Hepatocyte (in vitro differentiated cells): ENCODE results near the gene PTPRN2. TPM values are rescaled to one million over a fixed set of nuclear protein-coding genes. Genes with fewer than 3 reads are reported as not detected.

Source experiments
- DNase-seq: peaks from one replicate; pipeline ENCODE4 v3.0.0-alpha.2; 2016; ENCODE audit warnings: low spot score
- H2AFZ ChIP-seq: fragments of 200-600 bp; sonication (generic); 2 replicates; pipeline ENCODE4 v1.6.0; 2016; ENCODE audit warnings: antibody characterized with exemption, mild to moderate bottlenecking
- H3K27ac ChIP-seq: fragments of 200-600 bp; sonication (generic); 2 replicates; pipeline ENCODE4 v1.5.1; 2016; ENCODE audit warnings: mild to moderate bottlenecking
- H3K27me3 ChIP-seq: fragments of 200-600 bp; sonication (generic); 2 replicates; pipeline ENCODE4 v1.6.1; 2016
- H3K36me3 ChIP-seq: fragments of 200-600 bp; sonication (generic); replicated peaks from 2 replicates; pipeline ENCODE4 v1.5.1; 2016; ENCODE audit warnings: low read depth; ENCODE audit not compliant: insufficient read depth
- H3K4me1 ChIP-seq: fragments of 200-600 bp; sonication (generic); 2 replicates; pipeline ENCODE4 v1.5.1; 2016; ENCODE audit warnings: mild to moderate bottlenecking, moderate library complexity; ENCODE audit not compliant: insufficient read depth
- H3K4me2 ChIP-seq: fragments of 200-600 bp; sonication (generic); 2 replicates; pipeline ENCODE4 v1.6.0; 2016
- H3K4me3 ChIP-seq: fragments of 200-600 bp; sonication (generic); 2 replicates; pipeline ENCODE4 v1.5.1; 2016; ENCODE audit warnings: mild to moderate bottlenecking
- H3K79me2 ChIP-seq: fragments of 200-600 bp; sonication (generic); 2 replicates; pipeline ENCODE4 v1.6.0; 2017; ENCODE audit warnings: mild to moderate bottlenecking
- H3K9me2 ChIP-seq: fragments of 200-600 bp; sonication (generic); replicated peaks from 2 replicates; pipeline ENCODE4 v1.6.0; 2017; ENCODE audit warnings: mild to moderate bottlenecking; ENCODE audit not compliant: insufficient read depth
- H3K9me3 ChIP-seq: fragments of 200-600 bp; sonication (generic); 2 replicates; pipeline ENCODE4 v1.5.1; 2016; ENCODE audit warnings: low read depth, mild to moderate bottlenecking
- H4K20me1 ChIP-seq: fragments of 200-600 bp; sonication (generic); 2 replicates; pipeline ENCODE4 v1.6.0; 2016; ENCODE audit warnings: mild to moderate bottlenecking; ENCODE audit not compliant: insufficient read depth, poor library complexity, severe bottlenecking
- CTCF ChIP-seq: fragments of 200-600 bp; sonication (generic); IDR thresholded peaks from 2 replicates; pipeline ENCODE4 v1.5.1; 2016; ENCODE audit warnings: antibody characterized with exemption, mild to moderate bottlenecking; ENCODE audit not compliant: poor library complexity
- EZH2 ChIP-seq: fragments of 200-600 bp; sonication (generic); IDR thresholded peaks from 2 replicates; pipeline ENCODE4 v1.6.1; 2016; ENCODE audit warnings: antibody characterized with exemption, mild to moderate bottlenecking, borderline replicate concordance
- EZH2phosphoT487 ChIP-seq: fragments of 200-600 bp; sonication (generic); IDR thresholded peaks from one replicate; pipeline ENCODE4 v1.6.1; 2018; ENCODE audit warnings: antibody characterized with exemption, mild to moderate bottlenecking, low read depth, moderate library complexity; ENCODE audit not compliant: unreplicated experiment, severe bottlenecking
- WGBS: methylation state at CpG from one replicate; pipeline ENCODE4 v1.1.6; 2016; ENCODE audit warnings: low lambda C conversion rate; ENCODE audit errors: missing lambda C conversion rate; 5-methylcytosine and 5-hydroxymethylcytosine counted together
- polyA plus RNA-seq: library from polyadenylated mRNA; unstranded; fragments of >200 nt; fragmentation: Nextera tagmentation; extraction: Ambion mirVana; gene quantifications from 2 replicates; pipeline ENCODE4 v1.2.1, GENCODE V29; 2016
- total RNA-seq: library from RNA; depleted of rRNA; stranded (reverse); fragments of >200 nt; gene quantifications from 2 replicates; pipeline ENCODE4 v1.2.3, GENCODE V29; 2014

The PTPRN2 gene
- total and polyA plus RNA-seq, 2 experiments from 2014 or later, result 2.1 to 3.3 TPM

GRCh38 chr7:158077934-158078910 lies 509.4 kb downstream of the PTPRN2 start:
- no peak for DNase-seq
- 89% methylated on average over 22 of the region's 22 CpGs for WGBS
- TF ChIP-seq CTCF (no peak), EZH2phosphoT487 (no peak)
- no peaks in the 10 kb centered on the region for H3K36me3 ChIP-seq
- no peaks in the 10 kb centered on the region for H3K79me2 ChIP-seq
- H3K4me1 ChIP-seq, result no peaks in the 10 kb centered on the region
- no peaks in the 10 kb centered on the region for H4K20me1 ChIP-seq
- no peak overlapping the region for H3K27ac ChIP-seq
- H3K4me2 ChIP-seq, result no peak overlapping the region
- no peaks in the 10 kb centered on the region for H3K9me2 ChIP-seq
- H3K4me3 ChIP-seq, result no peak overlapping the region
- H2AFZ ChIP-seq, result no peak overlapping the region
- H3K27me3 ChIP-seq, result no peaks in the 10 kb centered on the region
- H3K9me3 ChIP-seq, result no peaks in the 10 kb centered on the region

GRCh38 chr7:158077151-158077840 lies 510.3 kb downstream of the PTPRN2 start:
- Histone ChIP-seq H3K9me2 (no peaks in the 10 kb centered on the region), H4K20me1 (no peaks in the 10 kb centered on the region), H2AFZ (no peak overlapping the region), H3K4me2 (no peak overlapping the region), H3K79me2 (no peaks in the 10 kb centered on the region), H3K4me1 (no peaks in the 10 kb centered on the region), H3K9me3 (no peaks in the 10 kb centered on the region), H3K27me3 (no peaks in the 10 kb centered on the region), H3K36me3 (no peaks in the 10 kb centered on the region), H3K27ac (no peak overlapping the region), H3K4me3 (no peak overlapping the region)
- WGBS, result 69% methylated on average over 21 of the region's 21 CpGs
- DNase-seq, result no peak
- TF ChIP-seq EZH2 (no peak), CTCF (no peak), EZH2phosphoT487 (no peak)

- no peak for DNase-seq
- H3K36me3 ChIP-seq, result no peaks in the 10 kb centered on the region
- no peak for TF ChIP-seq EZH2
- WGBS, result 88% methylated on average over 12 of the region's 12 CpGs
- H3K9me2 ChIP-seq, result no peaks in the 10 kb centered on the region
- no peak overlapping the region for H3K4me3 ChIP-seq
- H3K27me3 ChIP-seq, result no peaks in the 10 kb centered on the region
- H4K20me1 ChIP-seq, result no peaks in the 10 kb centered on the region
- no peaks in the 10 kb centered on the region for H3K4me1 ChIP-seq
- H3K9me3 ChIP-seq, result no peaks in the 10 kb centered on the region
- no peak overlapping the region for H3K27ac ChIP-seq
- H2AFZ ChIP-seq, result no peak overlapping the region
- H3K4me2 ChIP-seq, result no peak overlapping the region
- H3K79me2 ChIP-seq, result no peaks in the 10 kb centered on the region
These were observed 511.0 kb downstream of the PTPRN2 start for GRCh38 chr7:158076656-158077055.

- Histone ChIP-seq H3K4me2 (no peak overlapping the region), H3K27me3 (no peaks in the 10 kb centered on the region), H3K79me2 (no peaks in the 10 kb centered on the region), H2AFZ (no peak overlapping the region), H3K9me2 (no peaks in the 10 kb centered on the region), H3K27ac (no peak overlapping the region), H3K36me3 (no peaks in the 10 kb centered on the region), H4K20me1 (no peaks in the 10 kb centered on the region), H3K4me1 (no peaks in the 10 kb centered on the region), H3K9me3 (no peaks in the 10 kb centered on the region), H3K4me3 (no peak overlapping the region)
- DNase-seq, result no peak
- WGBS, result 88% methylated on average over 11 of the region's 11 CpGs
- TF ChIP-seq EZH2phosphoT487 (no peak), EZH2 (no peak), CTCF (no peak)
These were observed 511.4 kb downstream of the PTPRN2 start for GRCh38 chr7:158076215-158076614.
